GM23248 (cell line): ENCODE measurements around the gene KDM5C. TPM values are rescaled to one million over a fixed set of nuclear protein-coding genes. Genes with fewer than 3 reads are reported as not detected.

Experiments
- DNase-seq: peaks from one replicate; pipeline ENCODE4 v3.0.0-alpha.2; 2015
- H2AFZ ChIP-seq: fragments of 200-600 bp; sonication (generic); 2 replicates; pipeline ENCODE4 v1.6.1; 2016; ENCODE audit warnings: antibody characterized with exemption
- H3F3A ChIP-seq: fragments of 200-600 bp; sonication (generic); 2 replicates; pipeline ENCODE4 v1.6.1; 2016; ENCODE audit warnings: mild to moderate bottlenecking, antibody characterized with exemption, mixed run types; ENCODE audit not compliant: insufficient read depth
- H3K27ac ChIP-seq: fragments of 200-600 bp; sonication (generic); 2 replicates; pipeline ENCODE4 v1.5.1; 2016; ENCODE audit warnings: mild to moderate bottlenecking
- H3K27me3 ChIP-seq: fragments of 200-600 bp; sonication (generic); replicated peaks from 2 replicates; pipeline ENCODE4 v1.6.1; 2016; ENCODE audit warnings: mild to moderate bottlenecking; ENCODE audit not compliant: insufficient read depth
- H3K36me3 ChIP-seq: fragments of 200-600 bp; sonication (generic); 2 replicates; pipeline ENCODE4 v1.6.1; 2016; ENCODE audit warnings: low read depth, mild to moderate bottlenecking
- H3K4me1 ChIP-seq: fragments of 200-600 bp; sonication (generic); 2 replicates; pipeline ENCODE4 v1.6.1; 2016; ENCODE audit warnings: mild to moderate bottlenecking; ENCODE audit not compliant: insufficient read depth
- H3K4me2 ChIP-seq: fragments of 200-600 bp; sonication (generic); one replicate; pipeline ENCODE4 v1.6.1; 2016; ENCODE audit warnings: mild to moderate bottlenecking; ENCODE audit not compliant: unreplicated experiment
- H3K4me3 ChIP-seq: fragments of 200-600 bp; sonication (generic); 2 replicates; pipeline ENCODE4 v1.5.1; 2016; ENCODE audit warnings: mild to moderate bottlenecking
- H3K79me2 ChIP-seq: fragments of 200-600 bp; sonication (generic); 2 replicates; pipeline ENCODE4 v1.6.1; 2016; ENCODE audit warnings: mild to moderate bottlenecking; ENCODE audit not compliant: insufficient read depth
- H3K9ac ChIP-seq: fragments of 200-600 bp; sonication (generic); 2 replicates; pipeline ENCODE4 v1.6.1; 2016; ENCODE audit warnings: mild to moderate bottlenecking
- H3K9me2 ChIP-seq: fragments of 200-600 bp; sonication (generic); 2 replicates; pipeline ENCODE4 v1.6.1; 2016; ENCODE audit warnings: mixed run types, mild to moderate bottlenecking, moderate library complexity; ENCODE audit not compliant: insufficient read depth
- H3K9me3 ChIP-seq: fragments of 200-600 bp; sonication (generic); one replicate; pipeline ENCODE4 v1.6.1; 2017; ENCODE audit warnings: low read depth
- H4K20me1 ChIP-seq: fragments of 200-600 bp; sonication (generic); 2 replicates; pipeline ENCODE4 v1.6.0; 2016; ENCODE audit not compliant: insufficient read depth
- EZH2 ChIP-seq: fragments of 200-600 bp; sonication (generic); IDR thresholded peaks from 2 replicates; pipeline ENCODE4 v1.6.1; 2018; ENCODE audit warnings: antibody characterized with exemption, mild to moderate bottlenecking; ENCODE audit not compliant: insufficient read depth, poor library complexity, severe bottlenecking
- EZH2phosphoT487 ChIP-seq: fragments of 200-600 bp; sonication (generic); IDR thresholded peaks from 2 replicates; pipeline ENCODE4 v1.6.1; 2018; ENCODE audit warnings: antibody characterized with exemption, moderate library complexity, mild to moderate bottlenecking, low read depth; ENCODE audit not compliant: insufficient read depth
- WGBS, 2 experiments: methylation state at CpG; one replicate each; pipeline ENCODE4 v1.1.6; 2015 to 2017; ENCODE audit warnings: low lambda C conversion rate in 2 of 2, low coverage in 1 of 2; ENCODE audit errors: missing lambda C conversion rate in 2 of 2; 5-methylcytosine and 5-hydroxymethylcytosine counted together
- in situ Hi-C: fragments of 300-500 bp; cut with MboI; formaldehyde crosslinking; loops from 2 replicates; pipeline ENCODE4 v1.15.0; 2020
- polyA plus RNA-seq: library from polyadenylated mRNA; unstranded; fragments of >200 nt; fragmentation: Nextera tagmentation; extraction: Ambion mirVana; gene quantifications from 2 replicates; pipeline ENCODE4 v1.2.1, GENCODE V29; 2016
- total RNA-seq: library from RNA; depleted of rRNA; stranded (reverse); fragments of >200 nt; shearing (Covaris generic); gene quantifications from 2 replicates; pipeline ENCODE4 v1.2.3, GENCODE V29; 2014

Gene KDM5C
- total and polyA plus RNA-seq, 2 experiments from 2014 or later, result 27.1 to 66.9 TPM

- H3K27me3 ChIP-seq, result no peaks in the 10 kb centered on the region
- no peaks in the 10 kb centered on the region for H3F3A ChIP-seq
- H3K36me3 ChIP-seq, result no peaks in the 10 kb centered on the region; the same call in 1 of the 2 replicates
- H2AFZ ChIP-seq, result no peak overlapping the region
- no peaks in the 10 kb centered on the region for H3K79me2 ChIP-seq
- H3K9me3 ChIP-seq, result no peaks in the 10 kb centered on the region
- H3K9ac ChIP-seq, result no peak overlapping the region
- WGBS, 2 experiments, result 45 to 67% methylated on average over 1 to 2 of the region's 2 CpGs
- H3K4me2 ChIP-seq, result no peak overlapping the region
- H3K4me3 ChIP-seq, result no peak overlapping the region
- peak; percentile 24 for DNase-seq
- TF ChIP-seq EZH2, result no peak
- TF ChIP-seq EZH2phosphoT487, result no peak
- no peaks in the 10 kb centered on the region for H3K4me1 ChIP-seq
- no peaks in the 10 kb centered on the region for H4K20me1 ChIP-seq
- in situ Hi-C loops, result no loop called here
- no peak overlapping the region for H3K27ac ChIP-seq
- H3K9me2 ChIP-seq, result no peaks in the 10 kb centered on the region
These were observed 29.6 kb downstream of the KDM5C start for GRCh38 chrX:53195401-53195800.

- in situ Hi-C loops, result no loop called here
- H3K9me2 ChIP-seq, result no peaks in the 10 kb centered on the region
- no peaks in the 10 kb centered on the region for H3K4me1 ChIP-seq
- H3K36me3 ChIP-seq, result no peaks in the 10 kb centered on the region; the same call in 1 of the 2 replicates
- no peaks in the 10 kb centered on the region for H3K79me2 ChIP-seq
- H3K27ac ChIP-seq, result no peak overlapping the region
- H3K4me3 ChIP-seq, result no peak overlapping the region
- no peaks in the 10 kb centered on the region for H3K9me3 ChIP-seq
- H3K9ac ChIP-seq, result no peak overlapping the region
- H3K27me3 ChIP-seq, result no peaks in the 10 kb centered on the region
- H3K4me2 ChIP-seq, result no peak overlapping the region
- H2AFZ ChIP-seq, result no peak overlapping the region
- DNase-seq, result no peak
- H3F3A ChIP-seq, result no peaks in the 10 kb centered on the region
- 94 to 100% methylated on average over 3 to 12 of the region's 16 CpGs for WGBS, 2 experiments
- H4K20me1 ChIP-seq, result no peaks in the 10 kb centered on the region
- TF ChIP-seq EZH2, result no peak
- no peak for TF ChIP-seq EZH2phosphoT487
These were observed 30.7 kb downstream of the KDM5C start for GRCh38 chrX:53194308-53194707.

GRCh38 chrX:53193093-53193492 lies 31.9 kb downstream of the KDM5C start:
- no peaks in the 10 kb centered on the region for H3K9me2 ChIP-seq
- H3K4me3 ChIP-seq, result no peak overlapping the region
- no peaks in the 10 kb centered on the region for H3K27me3 ChIP-seq
- no peaks in the 10 kb centered on the region; the same call in 1 of the 2 replicates for H3K36me3 ChIP-seq
- H3F3A ChIP-seq, result no peaks in the 10 kb centered on the region
- H3K27ac ChIP-seq, result no peak overlapping the region
- no peak overlapping the region for H3K4me2 ChIP-seq
- no peaks in the 10 kb centered on the region for H3K4me1 ChIP-seq
- no peaks in the 10 kb centered on the region for H4K20me1 ChIP-seq
- no peak for DNase-seq
- H3K9me3 ChIP-seq, result no peaks in the 10 kb centered on the region
- no peak overlapping the region for H2AFZ ChIP-seq
- no peak overlapping the region for H3K9ac ChIP-seq
- TF ChIP-seq EZH2 (no peak), EZH2phosphoT487 (no peak)
- 89 to 100% methylated on average over 2 to 16 of the region's 16 CpGs for WGBS, 2 experiments
- in situ Hi-C loops, result no loop called here
- no peaks in the 10 kb centered on the region for H3K79me2 ChIP-seq

DNA sequence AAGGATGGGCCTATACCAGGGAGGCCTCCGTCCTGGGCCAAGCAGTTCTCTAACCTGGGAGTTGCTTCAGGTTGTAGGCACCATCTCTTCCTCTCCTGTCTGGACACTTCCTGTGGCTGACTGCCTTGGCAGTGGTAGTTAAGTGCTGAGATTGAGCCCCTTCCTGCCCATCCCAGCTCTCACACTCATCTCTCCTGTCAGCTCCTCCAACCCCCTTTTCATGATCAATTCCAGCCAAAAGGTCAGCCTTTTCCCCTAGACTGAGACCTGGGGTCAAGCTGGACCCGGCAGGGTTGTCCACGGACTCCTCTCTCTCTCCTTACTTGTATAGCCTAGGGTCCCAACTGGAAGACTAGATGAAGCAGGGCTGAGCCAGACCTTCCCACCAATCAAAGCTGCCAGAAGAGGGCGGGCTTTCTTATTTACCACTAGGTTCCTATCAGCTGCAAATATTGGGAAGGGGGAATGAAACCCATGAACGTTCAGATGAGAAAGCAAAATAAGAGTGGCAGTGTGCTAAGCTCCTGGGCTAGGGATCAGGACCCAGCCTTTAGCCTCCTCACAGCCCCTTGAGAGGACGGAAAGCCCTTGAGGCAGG lies 34.5 kb downstream of the KDM5C start:
- H3K79me2 ChIP-seq, result no peaks in the 10 kb centered on the region
- H3K9ac ChIP-seq, result no peak overlapping the region
- no peaks in the 10 kb centered on the region for H3K9me3 ChIP-seq
- no peak overlapping the region for H3K27ac ChIP-seq
- in situ Hi-C loops, result no loop called here
- whole genome bisulfite sequencing, 2 experiments, result 33 to 41% methylated on average over 5 to 6 of the region's 6 CpGs
- peaks cover 9% of the 10 kb centered on the region for H3F3A ChIP-seq
- no peaks in the 10 kb centered on the region for H3K9me2 ChIP-seq
- DNase-seq, result peak; percentile 10
- TF ChIP-seq EZH2, result no peak
- no peak for TF ChIP-seq EZH2phosphoT487
- peaks cover 8% of the 10 kb centered on the region for H3K4me1 ChIP-seq
- no peaks in the 10 kb centered on the region for H3K27me3 ChIP-seq
- no peaks in the 10 kb centered on the region for H3K36me3 ChIP-seq
- H3K4me2 ChIP-seq, result no peak overlapping the region
- H4K20me1 ChIP-seq, result no peaks in the 10 kb centered on the region
- no peak overlapping the region for H3K4me3 ChIP-seq
- no peak overlapping the region for H2AFZ ChIP-seq
